DMS153 (cell line): ENCODE results near the gene SRPRA.

Experiments used
- DNase-seq: peaks from one replicate; lab custom pipeline; 2025; lab: John Stamatoyannopoulos, UW

Gene SRPRA

GRCh38 chr11:126231725-126232459 is 36.8 kb downstream of the SRPRA start:
- DNase-seq, result no peak

- DNase-seq, result no peak
Observed at GRCh38 chr11:126229858-126230540, 38.7 kb downstream of the SRPRA start.

- no peak for DNase-seq
Observed at GRCh38 chr11:126226334-126227084, 42.2 kb downstream of the SRPRA start.

GRCh38 chr11:126225295-126225665 is 43.4 kb downstream of the SRPRA start:
- DNase-seq, result no peak

- no peak for DNase-seq
Observed at GRCh38 chr11:126224647-126225294, 43.9 kb downstream of the SRPRA start.

GRCh38 chr11:126219547-126219946 is 49.1 kb downstream of the SRPRA start:
- DNase-seq, result no peak

- DNase-seq, result no peak
Observed at GRCh38 chr11:126217491-126217890, 51.2 kb downstream of the SRPRA start.

- no peak for DNase-seq
Observed at GRCh38 chr11:126216526-126217305, 52.0 kb downstream of the SRPRA start.

- DNase-seq, result no peak
Observed at GRCh38 chr11:126214841-126215240, 53.9 kb downstream of the SRPRA start.

DNA sequence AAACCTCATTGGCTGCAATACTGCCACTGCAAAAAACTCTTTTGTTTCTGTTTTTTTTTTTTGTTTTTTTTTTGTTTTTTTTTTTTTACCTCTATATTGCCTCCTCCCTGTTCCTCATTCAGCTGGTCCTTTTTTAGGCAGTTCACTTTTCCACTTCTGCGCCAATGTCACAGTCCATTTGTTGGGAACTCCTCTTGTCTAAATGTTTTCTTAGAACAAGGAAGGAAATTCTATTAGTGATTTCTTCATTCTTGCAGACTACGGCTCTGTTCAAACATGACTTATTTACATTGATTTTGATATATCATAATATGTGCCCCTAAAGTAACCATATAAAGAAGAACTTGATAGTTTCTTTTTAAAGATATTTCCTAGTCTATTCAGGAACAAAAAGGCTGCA is 54.3 kb downstream of the SRPRA start:
- no peak for DNase-seq
